Measurements from ENCODE around the gene LRRC74B. TPM values are rescaled to one million over a fixed set of nuclear protein-coding genes. Genes with fewer than 3 reads are reported as not detected.
"Not testable (repeated sequence)": the region's sequence is repeated elsewhere in the genome, so short reads cannot be mapped to it uniquely, and the experiment has no call there.

Gene LRRC74B
- total RNA-seq, 1 donor from 2014 or later = not detected

DNA sequence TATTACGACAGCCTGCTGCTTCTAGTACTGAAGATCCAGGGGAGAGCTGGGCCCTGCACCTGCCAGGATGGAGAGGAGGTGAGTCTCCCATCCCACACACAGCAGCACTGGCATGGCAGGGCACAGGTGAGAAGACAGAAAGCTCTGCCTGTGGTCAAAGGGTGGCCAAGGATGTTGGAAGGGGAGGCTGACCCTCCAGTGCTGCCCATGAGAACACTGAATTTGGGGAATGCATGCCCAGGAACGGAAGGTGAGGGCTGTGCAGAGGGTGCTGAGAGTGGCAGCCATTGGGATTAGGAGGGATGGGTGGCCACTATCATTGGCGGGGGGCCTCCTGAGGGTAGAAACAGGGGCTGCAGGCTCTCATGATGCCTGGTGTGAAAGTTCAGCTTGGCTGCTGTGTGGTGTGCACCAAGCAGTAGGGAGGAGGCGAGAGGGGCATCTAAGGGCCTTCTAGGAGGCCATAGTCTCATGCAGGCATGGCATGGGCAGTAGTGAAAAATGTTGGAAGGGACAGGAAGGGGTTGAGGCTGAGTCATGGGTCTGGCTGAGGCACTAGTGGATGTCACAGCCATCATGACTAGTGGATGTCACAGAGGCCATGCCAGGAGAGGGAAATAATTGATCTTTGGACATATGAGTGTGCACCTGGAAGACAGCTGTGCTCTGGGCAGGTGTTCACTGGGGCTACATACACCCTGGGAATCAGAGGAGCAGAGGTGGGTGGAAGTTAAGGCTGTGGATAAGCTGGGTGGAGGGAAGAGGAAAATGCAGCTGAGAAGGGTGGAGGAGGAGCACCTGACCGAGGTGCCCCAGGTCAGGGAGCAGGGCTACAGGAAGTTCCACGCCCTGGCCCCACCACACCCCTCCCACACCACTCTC, 2.5 kb upstream of the LRRC74B start:
- no peak for ATAC-seq
- Histone ChIP-seq H3K4me3 (no peak overlapping the region), H3K27me3 (no peaks in the 10 kb centered on the region), H3K9me3 (no peaks in the 10 kb centered on the region), H3K36me3 (no peaks in the 10 kb centered on the region), H3K27ac (no peak overlapping the region), H3K4me1 (peaks cover 13% of the 10 kb centered on the region)
- DNase-seq = peak; percentile 31
- TF ChIP-seq, protein P1, sequence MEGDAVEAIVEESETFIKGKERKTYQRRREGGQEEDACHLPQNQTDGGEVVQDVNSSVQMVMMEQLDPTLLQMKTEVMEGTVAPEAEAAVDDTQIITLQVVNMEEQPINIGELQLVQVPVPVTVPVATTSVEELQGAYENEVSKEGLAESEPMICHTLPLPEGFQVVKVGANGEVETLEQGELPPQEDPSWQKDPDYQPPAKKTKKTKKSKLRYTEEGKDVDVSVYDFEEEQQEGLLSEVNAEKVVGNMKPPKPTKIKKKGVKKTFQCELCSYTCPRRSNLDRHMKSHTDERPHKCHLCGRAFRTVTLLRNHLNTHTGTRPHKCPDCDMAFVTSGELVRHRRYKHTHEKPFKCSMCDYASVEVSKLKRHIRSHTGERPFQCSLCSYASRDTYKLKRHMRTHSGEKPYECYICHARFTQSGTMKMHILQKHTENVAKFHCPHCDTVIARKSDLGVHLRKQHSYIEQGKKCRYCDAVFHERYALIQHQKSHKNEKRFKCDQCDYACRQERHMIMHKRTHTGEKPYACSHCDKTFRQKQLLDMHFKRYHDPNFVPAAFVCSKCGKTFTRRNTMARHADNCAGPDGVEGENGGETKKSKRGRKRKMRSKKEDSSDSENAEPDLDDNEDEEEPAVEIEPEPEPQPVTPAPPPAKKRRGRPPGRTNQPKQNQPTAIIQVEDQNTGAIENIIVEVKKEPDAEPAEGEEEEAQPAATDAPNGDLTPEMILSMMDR (IDR thresholded peaks at IDR 0.05) = no peak
- intact Hi-C loops (cut with DNase I) = no loop called here

DNA sequence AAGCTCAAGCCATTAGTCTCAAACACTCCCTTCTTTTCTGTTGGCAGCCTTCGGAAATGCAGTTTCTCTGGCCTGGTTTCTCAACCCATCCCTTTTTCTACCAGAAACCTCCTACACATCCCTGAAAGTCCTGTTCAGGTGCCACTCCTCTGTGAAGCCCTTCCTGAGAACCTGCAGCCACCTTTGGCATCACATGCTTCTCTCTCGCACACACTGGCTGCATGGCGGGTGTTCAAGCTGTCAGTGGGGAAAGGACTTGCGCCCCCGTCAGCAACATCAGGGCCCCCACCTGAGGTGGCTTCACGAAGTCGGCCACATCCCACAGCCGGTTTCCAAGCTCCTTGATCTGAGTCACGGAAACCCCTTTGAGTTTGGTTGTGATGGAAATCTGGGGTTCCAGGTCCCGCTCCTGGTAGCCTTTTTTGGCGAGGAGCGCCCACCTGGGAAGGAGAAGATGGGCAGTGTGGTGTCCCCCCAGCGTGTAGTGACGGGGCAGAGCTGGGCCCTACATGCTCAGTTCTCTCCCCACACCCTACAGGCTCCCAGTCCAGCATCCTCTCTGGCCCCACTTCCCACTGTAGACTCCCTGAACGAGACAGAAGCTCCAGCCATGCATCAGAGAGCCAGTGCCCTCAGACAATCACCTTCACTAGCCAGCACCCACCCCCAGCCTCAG, 1.7 kb upstream of the LRRC74B start:
- no peaks in the 10 kb centered on the region for H3K27me3 ChIP-seq
- TF ChIP-seq, protein P1 (IDR thresholded peaks at IDR 0.05) = no peak
- peak; percentile 32 for DNase-seq
- H3K4me3 ChIP-seq = no peak overlapping the region
- H3K4me1 ChIP-seq = peaks cover 13% of the 10 kb centered on the region
- H3K9me3 ChIP-seq = no peaks in the 10 kb centered on the region
- intact Hi-C loops (cut with DNase I) = no loop called here
- H3K27ac ChIP-seq = no peak overlapping the region
- no peak for ATAC-seq
- H3K36me3 ChIP-seq = no peaks in the 10 kb centered on the region

DNA sequence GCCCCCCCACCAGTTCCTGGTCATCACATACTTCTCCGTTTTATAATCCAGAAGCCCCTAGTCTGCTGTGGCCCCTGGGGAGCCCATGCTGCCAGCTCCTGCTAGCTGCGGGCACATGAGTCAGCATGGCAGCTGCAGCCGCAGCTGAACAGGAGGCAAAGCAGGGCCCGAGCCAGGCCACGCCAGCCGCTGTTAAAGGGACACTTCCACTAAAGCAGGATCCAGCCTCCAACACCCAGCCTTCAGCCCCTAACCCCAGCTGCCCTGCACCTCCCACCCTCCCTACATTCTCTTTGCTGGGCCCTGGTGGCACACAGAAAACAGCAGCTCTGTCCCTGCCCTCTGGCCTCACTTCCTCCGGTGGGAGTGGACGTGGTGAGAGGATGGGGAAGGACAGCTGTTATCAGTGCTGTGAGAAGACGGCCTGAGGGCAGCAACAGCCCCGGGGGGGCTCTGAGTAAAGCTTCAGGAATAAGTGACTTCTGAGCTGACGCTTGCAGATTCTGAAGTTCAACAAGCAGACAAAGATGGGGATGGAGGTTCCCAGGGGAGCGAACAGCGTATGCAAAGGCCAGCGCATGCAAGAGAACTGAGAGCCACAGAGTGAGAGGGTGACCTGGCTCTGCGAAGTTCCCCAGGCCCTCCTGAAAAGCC, 688 bp upstream of the LRRC74B start:
- Histone ChIP-seq H3K27me3 (no peaks in the 10 kb centered on the region), H3K9me3 (no peaks in the 10 kb centered on the region), H3K4me1 (peaks cover 13% of the 10 kb centered on the region), H3K4me3 (peak overlapping the region; percentile 34), H3K27ac (peak overlapping the region; percentile 36), H3K36me3 (no peaks in the 10 kb centered on the region)
- peak; percentile 31 for ATAC-seq
- intact Hi-C loops (cut with DNase I) = no loop called here
- DNase-seq = peak; percentile 63
- TF ChIP-seq, protein P1 (IDR thresholded peaks at IDR 0.05) = no peak

DNA sequence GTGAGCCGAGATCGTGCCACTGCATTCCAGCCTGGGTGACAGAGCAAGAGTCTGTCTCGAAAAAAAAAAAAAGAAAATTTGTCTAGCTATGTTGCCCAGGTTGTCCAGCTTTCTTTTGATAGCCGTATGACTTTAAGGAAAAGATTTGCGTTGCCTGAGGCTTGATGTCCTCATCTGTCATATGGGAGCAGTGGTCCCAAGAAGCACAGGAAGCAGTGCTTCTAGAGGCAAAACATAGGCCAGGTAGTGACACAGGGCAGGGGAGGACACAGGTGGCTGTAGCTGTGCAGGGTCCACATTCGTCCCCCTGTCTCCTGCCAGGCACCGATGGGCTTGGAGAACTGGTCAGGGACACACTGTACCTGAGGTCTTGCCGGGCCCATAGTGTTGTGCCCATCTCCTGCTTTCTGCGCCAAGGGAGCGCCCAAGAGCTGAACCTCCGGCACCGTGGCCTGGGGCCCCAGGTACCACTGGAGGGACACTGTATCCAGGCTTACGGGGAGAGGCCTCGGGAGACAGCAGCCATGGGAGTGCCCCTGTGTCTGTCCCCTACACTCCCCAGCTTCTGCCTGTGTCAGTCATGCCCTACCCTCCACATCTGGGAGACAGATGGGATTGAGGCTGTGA, 1.4 kb downstream of the LRRC74B start:
- H3K4me1 ChIP-seq = peaks cover 13% of the 10 kb centered on the region
- no peaks in the 10 kb centered on the region for H3K9me3 ChIP-seq
- no peak overlapping the region for H3K4me3 ChIP-seq
- TF ChIP-seq, protein P1 (IDR thresholded peaks at IDR 0.05) = no peak
- no peak for ATAC-seq
- H3K27ac ChIP-seq = no peak overlapping the region
- no peaks in the 10 kb centered on the region for H3K36me3 ChIP-seq
- intact Hi-C loops (cut with DNase I) = no loop called here
- H3K27me3 ChIP-seq = no peaks in the 10 kb centered on the region
- DNase-seq = no peak

DNA sequence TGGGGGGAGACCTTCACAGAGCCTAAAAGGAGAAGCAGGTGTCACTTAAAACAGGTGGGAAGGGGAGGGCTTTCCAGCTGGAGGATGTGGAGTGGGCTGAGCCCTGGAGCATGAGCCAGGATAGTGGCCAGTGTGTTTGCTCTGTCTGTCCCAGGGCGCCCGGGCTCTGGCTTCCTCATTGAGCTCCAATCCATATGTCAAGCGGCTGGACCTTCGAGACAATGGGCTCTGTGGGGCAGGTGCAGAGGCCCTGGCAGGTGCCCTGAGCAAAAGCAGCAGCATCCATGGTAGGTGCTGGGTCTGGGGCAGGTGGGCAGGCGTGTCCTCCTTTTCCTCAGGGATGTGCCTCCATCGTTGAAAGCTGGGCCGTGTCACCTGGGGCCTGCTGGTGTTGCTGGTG, 2.0 kb downstream of the LRRC74B start:
- no peak overlapping the region for H3K27ac ChIP-seq
- TF ChIP-seq, protein P1 (IDR thresholded peaks at IDR 0.05) = no peak
- peaks cover 13% of the 10 kb centered on the region for H3K4me1 ChIP-seq
- no peak overlapping the region for H3K4me3 ChIP-seq
- intact Hi-C loops (cut with DNase I) = no loop called here
- no peaks in the 10 kb centered on the region for H3K36me3 ChIP-seq
- H3K9me3 ChIP-seq = no peaks in the 10 kb centered on the region
- DNase-seq (no peak), ATAC-seq (no peak)
- H3K27me3 ChIP-seq = no peaks in the 10 kb centered on the region

- H3K27ac ChIP-seq; H3K9me3 ChIP-seq; intact Hi-C loops (cut with DNase I); H3K27me3 ChIP-seq; DNase-seq; H3K36me3 ChIP-seq; H3K4me3 ChIP-seq; ATAC-seq: not testable (repeated sequence)
- peaks cover 13% of the 10 kb centered on the region for H3K4me1 ChIP-seq
Measured at GRCh38 chr22:21048448-21048847, 2.7 kb downstream of the LRRC74B start.

DNA sequence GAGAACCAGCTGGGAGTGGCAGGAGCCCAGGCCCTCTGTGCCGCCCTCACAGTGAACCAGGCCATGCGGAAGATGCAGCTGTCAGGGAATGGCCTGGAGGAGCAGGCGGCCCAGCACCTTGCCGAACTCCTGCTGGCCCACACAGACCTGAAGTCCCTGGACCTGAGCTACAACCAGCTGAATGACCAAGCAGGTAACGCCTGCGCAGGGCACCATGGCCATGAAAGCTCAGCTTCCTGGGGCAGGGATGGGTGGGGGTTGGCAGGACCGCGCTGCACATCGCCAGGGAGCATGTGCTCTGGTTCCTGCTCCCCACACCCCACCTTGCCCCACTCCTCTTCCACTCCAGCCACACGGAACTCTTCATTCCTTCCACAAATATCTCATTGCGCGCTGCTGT, 3.2 kb downstream of the LRRC74B start:
- intact Hi-C loops (cut with DNase I); H3K4me3 ChIP-seq: not testable (repeated sequence)

More for the DNA sequence above, 3.2 kb downstream of the LRRC74B start:
- peaks cover 13% of the 10 kb centered on the region for H3K4me1 ChIP-seq
- not testable (repeated sequence) for DNase-seq, H3K9me3 ChIP-seq, H3K27me3 ChIP-seq, H3K27ac ChIP-seq, ATAC-seq, H3K36me3 ChIP-seq
